GM19193 (cell line): ENCODE data around the gene HTR1E.

Source experiments
- POLR2A ChIP-seq: IDR thresholded peaks from 4 replicates; pipeline ENCODE4 v1.6.1; 2011; ENCODE audit not compliant: insufficient read depth, insufficient read length; ENCODE audit errors: extremely low read depth

HTR1E gene

DNA sequence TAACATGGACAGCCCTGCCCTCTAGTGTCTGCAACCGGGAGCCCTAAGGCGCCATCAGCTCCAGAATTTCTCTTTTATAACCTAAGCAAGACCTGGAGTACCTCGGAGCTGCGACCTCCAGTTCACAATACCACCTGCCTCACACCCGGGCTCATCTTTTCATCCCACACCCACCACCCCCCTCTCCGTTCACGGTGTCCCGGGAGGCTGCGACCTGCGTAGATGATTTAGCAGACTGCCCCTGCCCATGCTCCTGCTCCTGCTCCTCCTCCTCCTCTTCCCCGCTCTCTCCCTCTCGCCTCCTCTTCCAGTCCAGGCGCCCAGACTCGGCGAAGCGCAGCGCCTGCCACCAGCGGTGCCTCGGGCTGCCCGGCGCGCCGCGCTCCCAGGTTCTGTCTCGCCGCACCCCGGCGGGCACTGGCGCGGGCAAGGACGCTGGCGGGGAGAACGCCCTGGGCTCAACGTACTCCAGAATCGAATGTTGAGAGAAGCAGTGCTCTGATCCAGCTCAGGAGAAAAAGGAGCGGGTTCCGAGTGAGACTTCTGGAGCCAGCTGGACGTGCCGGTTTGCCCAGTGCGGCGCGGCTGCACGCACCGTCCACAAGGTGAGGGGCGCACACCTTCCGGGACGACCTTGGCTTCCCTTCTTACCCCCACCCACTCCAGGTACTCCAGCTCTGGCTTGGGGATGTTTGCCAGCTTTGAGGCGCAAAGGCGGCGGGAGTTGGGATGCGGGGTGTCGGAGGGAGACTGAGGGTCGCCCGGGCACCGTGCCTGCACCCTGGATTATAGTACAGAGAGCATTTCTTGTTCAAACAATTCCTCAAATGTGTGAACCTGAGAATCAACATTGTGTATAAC, at the start of gene HTR1E:
TSS of gene HTR1E (plus strand) at position 310 of the 861 bp plus-strand sequence. CDS start 77,807 bp downstream, outside the sequence.
- TF ChIP-seq POLR2A: no peak

DNA sequence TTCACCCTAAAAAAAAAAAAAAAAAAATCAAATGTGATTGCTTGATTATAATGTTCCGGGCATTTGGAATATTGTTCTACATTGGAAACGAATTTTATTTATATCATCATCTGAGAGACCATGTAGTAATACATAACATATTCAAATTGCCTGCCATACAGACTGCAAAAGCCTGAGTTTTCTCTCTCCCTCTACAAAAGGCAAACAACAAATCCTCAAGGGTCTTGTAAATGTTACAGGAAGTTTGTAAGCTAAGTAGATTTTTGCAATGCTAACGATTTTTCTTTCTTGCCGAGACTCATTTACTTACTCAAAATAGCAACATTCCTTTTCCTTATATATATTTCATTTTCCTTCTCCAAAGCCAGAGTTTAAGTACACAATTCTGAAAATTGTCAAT, 49.0 kb upstream of the HTR1E start:
- TF ChIP-seq POLR2A: no peak

GRCh38 chr6:86913795-86914194, 23.5 kb upstream of the HTR1E start:
- TF ChIP-seq POLR2A: no peak

GRCh38 chr6:86916393-86916792, 20.9 kb upstream of the HTR1E start:
- TF ChIP-seq POLR2A: no peak

DNA sequence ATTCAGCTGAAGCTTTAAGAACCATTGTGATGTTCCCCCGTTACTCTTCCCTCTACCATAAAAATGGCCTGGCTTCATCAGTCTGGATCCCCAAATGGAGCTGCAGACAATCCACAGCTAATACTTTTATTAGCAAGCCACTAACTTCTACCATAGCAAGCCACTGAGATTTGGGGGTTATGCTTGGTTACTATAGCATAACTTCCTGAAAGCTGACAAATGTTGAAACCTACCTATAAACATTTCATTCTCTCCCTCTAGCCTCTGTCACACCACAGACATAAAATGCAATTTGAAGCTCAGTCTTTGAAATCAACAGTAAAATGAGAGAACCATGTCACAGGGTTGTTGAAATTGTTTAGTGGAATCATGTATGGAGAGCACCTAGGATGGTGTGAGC, 3.0 kb upstream of the HTR1E start:
- TF ChIP-seq POLR2A: no peak

GRCh38 chr6:86936834-86937218, 502 bp upstream of the HTR1E start:
- no peak for TF ChIP-seq POLR2A

DNA sequence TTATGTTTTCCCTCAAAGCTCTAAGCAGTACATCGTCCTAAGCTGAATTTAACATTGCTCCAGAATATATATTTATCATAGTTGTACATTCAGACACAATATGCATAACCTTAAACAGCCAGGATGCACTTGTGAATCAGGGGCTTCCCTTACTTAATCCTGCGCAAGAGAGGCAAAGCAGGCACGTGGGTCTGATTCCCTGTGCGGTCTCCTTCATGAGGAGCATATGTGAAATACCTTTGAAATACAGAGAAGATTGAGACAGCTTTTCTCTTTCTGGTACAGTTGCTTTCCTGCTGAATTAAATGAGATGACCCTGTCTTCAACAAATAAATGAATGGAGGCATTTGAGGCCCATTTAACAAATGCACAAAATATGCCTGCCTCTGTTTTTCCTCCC, 1.5 kb downstream of the HTR1E start:
- no peak for TF ChIP-seq POLR2A

DNA sequence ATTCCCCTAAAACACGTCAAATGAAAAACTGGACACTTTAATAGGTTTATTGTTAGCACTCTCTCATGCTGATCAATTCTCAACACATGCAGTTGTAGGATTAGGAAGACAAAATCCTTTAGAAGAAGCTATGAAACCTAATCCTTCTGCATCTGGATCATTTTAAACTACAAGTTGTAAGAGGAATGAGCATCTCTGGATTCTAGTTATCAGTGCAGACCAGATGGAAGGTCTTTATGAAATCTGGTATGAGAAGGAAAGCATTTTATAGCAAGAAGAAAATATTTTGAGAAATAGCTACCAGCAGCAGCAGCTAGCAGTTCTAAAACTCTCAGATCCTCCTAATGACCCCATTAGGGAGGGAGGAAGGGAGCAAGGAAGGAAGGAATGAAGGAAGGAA, 4.1 kb downstream of the HTR1E start:
- TF ChIP-seq POLR2A: no peak

DNA sequence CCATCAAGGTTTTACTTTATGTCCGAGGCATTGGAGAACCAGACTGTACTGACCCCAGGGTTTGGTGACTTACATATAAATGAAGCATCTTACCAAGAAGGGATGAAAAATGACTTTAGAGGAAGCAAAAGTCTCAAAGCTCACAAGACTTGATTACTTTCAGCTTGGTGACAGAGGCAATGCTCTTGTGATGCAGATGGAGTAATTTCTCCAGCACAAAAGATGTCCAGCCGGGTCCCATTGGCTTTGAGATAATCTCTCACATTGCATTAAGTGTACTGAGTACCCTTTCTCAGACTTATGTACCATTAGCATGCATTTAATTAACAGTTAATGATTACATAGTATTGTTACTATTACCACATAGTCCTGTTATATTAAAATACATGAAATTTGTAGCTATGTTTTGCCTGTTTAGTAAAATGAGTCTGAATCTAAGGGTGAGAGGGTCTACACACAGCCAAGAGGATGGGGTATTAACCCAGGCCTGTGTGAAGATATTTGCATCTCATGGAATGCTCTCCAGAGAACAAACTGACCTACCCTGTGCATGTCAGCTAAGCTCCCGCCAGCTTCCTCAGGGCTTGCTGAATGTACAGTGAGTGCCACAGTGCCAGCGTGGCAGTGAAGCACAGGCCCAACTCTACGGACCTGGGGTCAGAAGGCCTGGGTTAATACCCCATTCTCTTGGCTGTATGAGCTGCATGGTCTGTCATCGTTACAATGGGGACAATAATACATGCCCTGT, 5.6 kb downstream of the HTR1E start:
- no peak for TF ChIP-seq POLR2A

DNA sequence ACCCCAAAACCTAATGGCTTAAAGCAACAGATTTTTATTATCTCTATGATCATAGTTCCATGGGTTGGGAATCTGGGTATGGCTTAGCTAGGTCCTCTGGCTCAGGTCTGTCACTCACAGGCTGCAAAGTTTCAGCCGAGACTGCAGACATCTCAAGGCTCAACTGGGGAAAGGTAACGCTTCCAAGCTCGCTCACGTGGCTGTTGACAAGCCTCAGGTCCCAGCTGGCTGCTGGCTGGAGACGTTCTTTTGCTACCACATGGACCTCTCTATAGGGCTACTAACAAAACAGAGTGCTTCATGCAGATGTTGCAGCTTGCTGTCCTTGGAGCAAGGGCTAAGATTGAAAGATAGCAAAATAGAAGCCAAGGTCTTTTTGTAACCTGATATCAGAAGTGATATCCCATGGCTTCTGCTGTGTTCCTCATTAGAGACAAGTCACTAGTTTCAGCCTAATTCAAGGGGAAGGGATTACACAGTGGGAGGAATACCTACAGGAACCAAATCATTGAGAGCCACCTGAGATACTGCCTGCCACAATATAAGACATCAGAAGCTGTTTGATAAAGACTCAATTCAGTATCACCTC, 6.6 kb downstream of the HTR1E start:
- no peak for TF ChIP-seq POLR2A

GRCh38 chr6:86949771-86950170, 12.4 kb downstream of the HTR1E start:
- no peak for TF ChIP-seq POLR2A

- TF ChIP-seq POLR2A: no peak
Measured at GRCh38 chr6:86952991-86953390, 15.7 kb downstream of the HTR1E start.

DNA sequence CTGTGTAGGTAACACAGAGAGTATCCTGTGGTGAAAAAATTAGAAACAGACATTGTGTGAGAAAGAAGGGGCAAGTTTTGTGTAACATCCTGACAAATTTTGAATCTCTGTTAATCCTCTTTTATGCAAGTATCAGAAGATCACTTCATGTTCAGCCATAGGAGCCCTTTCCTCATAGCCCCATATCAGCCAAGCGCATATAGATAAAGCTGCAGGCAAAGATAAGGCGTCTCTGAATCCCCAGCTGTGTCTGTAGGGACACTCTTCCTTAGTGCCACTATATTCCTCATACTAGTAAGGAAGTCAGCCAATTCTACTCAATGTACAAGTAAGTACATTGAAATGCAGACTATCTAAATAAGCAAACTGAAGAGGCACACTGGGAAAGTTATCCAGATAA, 22.3 kb downstream of the HTR1E start:
- no peak for TF ChIP-seq POLR2A

DNA sequence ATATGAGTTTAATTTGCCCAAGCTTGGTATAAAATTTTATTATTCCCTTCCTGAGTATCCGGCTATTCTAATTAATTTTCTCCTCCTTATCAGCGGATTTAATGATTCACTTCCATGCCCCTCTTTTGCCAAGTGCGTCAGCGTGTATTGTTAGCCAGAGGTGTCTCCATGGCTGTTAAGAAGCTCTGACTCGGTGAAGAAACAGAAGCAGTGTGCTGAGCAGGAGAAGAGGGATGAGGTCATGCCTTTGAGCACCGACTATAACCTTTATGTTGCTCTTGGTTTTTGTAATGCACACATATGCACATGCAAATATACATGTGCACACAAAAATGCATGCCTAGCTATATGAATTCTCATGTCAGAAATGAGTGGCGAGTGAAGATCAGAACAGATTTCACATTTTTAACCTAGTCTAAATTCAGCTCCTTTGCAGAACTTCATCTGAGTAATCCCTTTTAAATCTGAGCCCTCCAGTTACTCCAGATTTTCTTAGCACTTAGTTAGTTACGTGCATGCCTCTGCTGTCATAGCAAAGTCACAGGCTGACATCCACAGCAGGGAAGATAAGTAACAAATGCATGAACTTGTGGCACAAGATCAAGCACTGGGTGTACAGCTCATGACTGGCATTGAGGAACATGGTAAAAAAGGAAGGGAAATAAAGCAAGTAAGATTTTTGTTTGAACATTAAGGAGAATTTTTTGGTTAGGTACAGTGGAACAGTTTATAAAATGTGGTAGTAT, 24.3 kb downstream of the HTR1E start:
- no peak for TF ChIP-seq POLR2A

- TF ChIP-seq POLR2A: no peak
Measured at GRCh38 chr6:86963352-86963751, 26.0 kb downstream of the HTR1E start.
